ENCODE data around the gene P2RY11. TPM values are rescaled to one million over a fixed set of nuclear protein-coding genes. Genes with fewer than 3 reads are reported as not detected.

Gene P2RY11
- total RNA-seq, 2 donors from 2014 or later: 2.9 to 3.6 TPM

DNA sequence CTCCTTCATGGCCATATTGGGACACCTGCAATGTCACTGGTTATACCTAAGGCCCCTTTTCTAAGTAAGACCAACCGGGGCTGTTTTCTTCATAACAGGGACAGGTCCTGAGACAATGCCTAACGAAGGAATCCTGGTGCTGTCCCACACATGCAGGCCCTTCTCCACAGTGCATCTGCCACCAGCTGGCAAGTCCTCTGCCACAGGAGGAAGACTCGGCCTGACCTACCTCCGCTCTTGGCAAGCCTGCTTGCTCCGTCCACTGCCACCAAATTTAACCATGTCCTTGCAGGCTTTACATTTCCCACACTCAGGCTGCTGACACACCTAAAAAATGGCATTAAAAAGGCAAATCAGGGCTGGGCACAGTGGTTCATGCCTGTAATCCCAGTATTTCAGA, 40.0 kb downstream of the P2RY11 start:
- H3K27ac ChIP-seq: no peak overlapping the region
- H3K4me1 ChIP-seq: no peaks in the 10 kb centered on the region
- no peak for DNase-seq
- H3K4me3 ChIP-seq: no peak overlapping the region
- no peak for ATAC-seq
- TF ChIP-seq, protein P1, sequence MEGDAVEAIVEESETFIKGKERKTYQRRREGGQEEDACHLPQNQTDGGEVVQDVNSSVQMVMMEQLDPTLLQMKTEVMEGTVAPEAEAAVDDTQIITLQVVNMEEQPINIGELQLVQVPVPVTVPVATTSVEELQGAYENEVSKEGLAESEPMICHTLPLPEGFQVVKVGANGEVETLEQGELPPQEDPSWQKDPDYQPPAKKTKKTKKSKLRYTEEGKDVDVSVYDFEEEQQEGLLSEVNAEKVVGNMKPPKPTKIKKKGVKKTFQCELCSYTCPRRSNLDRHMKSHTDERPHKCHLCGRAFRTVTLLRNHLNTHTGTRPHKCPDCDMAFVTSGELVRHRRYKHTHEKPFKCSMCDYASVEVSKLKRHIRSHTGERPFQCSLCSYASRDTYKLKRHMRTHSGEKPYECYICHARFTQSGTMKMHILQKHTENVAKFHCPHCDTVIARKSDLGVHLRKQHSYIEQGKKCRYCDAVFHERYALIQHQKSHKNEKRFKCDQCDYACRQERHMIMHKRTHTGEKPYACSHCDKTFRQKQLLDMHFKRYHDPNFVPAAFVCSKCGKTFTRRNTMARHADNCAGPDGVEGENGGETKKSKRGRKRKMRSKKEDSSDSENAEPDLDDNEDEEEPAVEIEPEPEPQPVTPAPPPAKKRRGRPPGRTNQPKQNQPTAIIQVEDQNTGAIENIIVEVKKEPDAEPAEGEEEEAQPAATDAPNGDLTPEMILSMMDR (IDR thresholded peaks at IDR 0.05): no peak
- no peak for TF ChIP-seq POLR2A (IDR thresholded peaks at IDR 0.05)
- 78 to 86% methylated on average over 5 of the region's 5 CpGs for WGBS, 2 donors
- no peaks in the 10 kb centered on the region for H3K27me3 ChIP-seq
- intact Hi-C loops (cut with DNase I): no loop called here
- H3K9me3 ChIP-seq: no peaks in the 10 kb centered on the region
- peaks cover 0 to 34% of the 10 kb centered on the region in 2 donors for H3K36me3 ChIP-seq (replicated peaks in 1 of 2; ENCODE audit: insufficient read depth in 1 of 2, low read depth in 2 of 2)

- 93 to 98% methylated on average over 3 of the region's 3 CpGs for WGBS, 2 donors
Measured at GRCh38 chr19:10152100-10152499, 40.6 kb downstream of the P2RY11 start.

DNA sequence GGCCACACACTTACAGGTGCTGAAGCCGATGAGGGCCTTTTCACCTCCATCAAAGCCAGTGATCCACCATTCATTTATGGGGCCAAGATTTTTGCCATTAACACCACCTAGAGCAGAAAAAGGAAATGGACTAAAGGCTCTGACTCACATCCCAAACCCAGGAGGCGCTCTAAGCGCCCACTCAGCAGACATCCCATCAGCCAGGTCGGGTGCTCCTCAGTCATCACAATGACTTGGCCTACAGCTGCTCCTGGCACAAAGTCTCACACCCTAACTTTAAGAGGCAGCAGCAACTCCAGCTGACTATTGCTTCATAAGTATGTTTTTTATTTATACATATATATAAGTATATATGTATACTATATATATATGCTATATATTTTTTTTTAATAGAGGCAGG, 44.3 kb downstream of the P2RY11 start:
- Histone ChIP-seq H3K36me3 (replicated peaks in 1 of 2; ENCODE audit: insufficient read depth in 1 of 2, low read depth in 2 of 2) (peaks cover 9 to 34% of the 10 kb centered on the region in 2 donors), H3K27me3 (no peaks in the 10 kb centered on the region)
- WGBS, 2 donors: 91 to 93% methylated on average over 4 of the region's 4 CpGs

More at GRCh38 chr19:10152100-10152499, 40.6 kb downstream of the P2RY11 start:
- DNase-seq (no peak), ATAC-seq (no peak)
- TF ChIP-seq POLR2A (IDR thresholded peaks at IDR 0.05): no peak
- TF ChIP-seq, protein P1 (IDR thresholded peaks at IDR 0.05): no peak
- Histone ChIP-seq H3K27ac (no peak overlapping the region), H3K36me3 (replicated peaks in 1 of 2; ENCODE audit: insufficient read depth in 1 of 2, low read depth in 2 of 2) (peaks cover 0 to 34% of the 10 kb centered on the region in 2 donors), H3K27me3 (no peaks in the 10 kb centered on the region), H3K4me1 (no peaks in the 10 kb centered on the region), H3K4me3 (no peak overlapping the region), H3K9me3 (no peaks in the 10 kb centered on the region)
- intact Hi-C loops (cut with DNase I): no loop called here

DNA sequence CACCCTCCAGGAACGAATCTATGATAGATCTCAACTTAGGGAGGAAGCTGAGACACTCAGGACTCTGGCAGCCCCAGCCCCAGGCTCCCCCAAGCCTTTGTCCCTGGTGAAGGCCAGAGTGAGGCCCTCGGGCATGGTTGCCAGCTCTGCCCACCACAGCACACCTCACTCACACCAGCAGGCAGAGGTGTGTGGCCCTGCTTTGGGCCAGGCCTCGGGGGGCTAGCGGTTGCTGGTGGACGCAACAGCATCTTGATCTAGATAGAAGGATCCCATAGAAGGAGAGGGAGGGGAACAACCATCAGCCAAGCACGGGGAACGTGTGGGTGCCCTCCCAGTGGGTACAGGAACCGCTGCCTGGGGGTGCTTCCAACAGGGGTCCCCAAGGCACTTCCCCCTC, 46.6 kb downstream of the P2RY11 start:
- H3K27me3 ChIP-seq: no peaks in the 10 kb centered on the region
- H3K27ac ChIP-seq: no peak overlapping the region
- 89 to 97% methylated on average over 6 to 8 of the region's 8 CpGs for WGBS, 2 donors
- no peak for TF ChIP-seq POLR2A (IDR thresholded peaks at IDR 0.05)
- TF ChIP-seq, protein P1 (IDR thresholded peaks at IDR 0.05): no peak
- DNase-seq (no peak), ATAC-seq (no peak)
- intact Hi-C loops (cut with DNase I): no loop called here
- H3K4me3 ChIP-seq: no peak overlapping the region
- no peaks in the 10 kb centered on the region for H3K9me3 ChIP-seq
- H3K36me3 ChIP-seq (replicated peaks in 1 of 2; ENCODE audit: insufficient read depth in 1 of 2, low read depth in 2 of 2): peaks cover 9 to 28% of the 10 kb centered on the region in 2 donors
- H3K4me1 ChIP-seq: no peaks in the 10 kb centered on the region

More for the DNA sequence above, 44.3 kb downstream of the P2RY11 start:
- no peak overlapping the region for H3K4me3 ChIP-seq
- H3K9me3 ChIP-seq: no peaks in the 10 kb centered on the region
- H3K4me1 ChIP-seq: no peaks in the 10 kb centered on the region
- intact Hi-C loops (cut with DNase I): no loop called here
- ATAC-seq (no peak), DNase-seq (no peak)
- TF ChIP-seq POLR2A (IDR thresholded peaks at IDR 0.05): no peak
- TF ChIP-seq, protein P1 (IDR thresholded peaks at IDR 0.05): no peak
- no peak overlapping the region for H3K27ac ChIP-seq

DNA sequence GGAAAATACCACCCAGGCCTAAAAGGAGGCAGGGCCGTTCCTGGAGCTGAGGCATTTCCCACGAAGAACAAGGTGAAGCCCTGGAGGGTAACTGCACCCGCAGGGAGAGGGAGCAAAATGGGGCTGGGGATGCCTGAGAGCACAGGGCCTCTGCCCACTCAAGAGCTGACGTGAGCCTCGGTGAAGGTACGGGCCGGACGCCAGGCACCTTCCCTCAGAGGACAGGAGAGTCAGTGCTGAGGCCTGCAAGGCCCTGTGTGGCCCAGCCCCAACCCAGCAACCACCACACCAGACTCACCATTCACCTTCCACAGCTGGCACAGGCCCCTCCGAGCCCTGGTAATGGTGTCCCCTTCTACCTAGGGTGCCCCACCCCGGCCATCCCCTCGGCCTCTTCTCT, 47.0 kb downstream of the P2RY11 start:
- no peaks in the 10 kb centered on the region for H3K4me1 ChIP-seq
- H3K9me3 ChIP-seq: no peaks in the 10 kb centered on the region
- no peak overlapping the region for H3K27ac ChIP-seq
- H3K27me3 ChIP-seq: no peaks in the 10 kb centered on the region
- intact Hi-C loops (cut with DNase I): no loop called here
- TF ChIP-seq, protein P1 (IDR thresholded peaks at IDR 0.05): no peak
- TF ChIP-seq POLR2A (IDR thresholded peaks at IDR 0.05): no peak
- ATAC-seq (no peak), DNase-seq (no peak)
- peaks cover 9 to 28% of the 10 kb centered on the region in 2 donors for H3K36me3 ChIP-seq (replicated peaks in 1 of 2; ENCODE audit: insufficient read depth in 1 of 2, low read depth in 2 of 2)
- WGBS, 2 donors: 89 to 97% methylated on average over 3 to 10 of the region's 11 CpGs
- H3K4me3 ChIP-seq: no peak overlapping the region

All from body of pancreas (tissue), 4 donors.